Erythroblast (primary cell): ENCODE measurements around the gene AP1M2.

ENCODE experiments used
- GATA1 ChIP-seq: IDR thresholded peaks from 2 replicates; pipeline ENCODE4 v1.6.1; 2011; ENCODE audit warnings: low read depth, mild to moderate bottlenecking, control low read depth, low read length, moderate library complexity
- POLR2A ChIP-seq: IDR thresholded peaks from 2 replicates; pipeline ENCODE4 v1.6.1; 2011; ENCODE audit warnings: mild to moderate bottlenecking, low read length

DNA sequence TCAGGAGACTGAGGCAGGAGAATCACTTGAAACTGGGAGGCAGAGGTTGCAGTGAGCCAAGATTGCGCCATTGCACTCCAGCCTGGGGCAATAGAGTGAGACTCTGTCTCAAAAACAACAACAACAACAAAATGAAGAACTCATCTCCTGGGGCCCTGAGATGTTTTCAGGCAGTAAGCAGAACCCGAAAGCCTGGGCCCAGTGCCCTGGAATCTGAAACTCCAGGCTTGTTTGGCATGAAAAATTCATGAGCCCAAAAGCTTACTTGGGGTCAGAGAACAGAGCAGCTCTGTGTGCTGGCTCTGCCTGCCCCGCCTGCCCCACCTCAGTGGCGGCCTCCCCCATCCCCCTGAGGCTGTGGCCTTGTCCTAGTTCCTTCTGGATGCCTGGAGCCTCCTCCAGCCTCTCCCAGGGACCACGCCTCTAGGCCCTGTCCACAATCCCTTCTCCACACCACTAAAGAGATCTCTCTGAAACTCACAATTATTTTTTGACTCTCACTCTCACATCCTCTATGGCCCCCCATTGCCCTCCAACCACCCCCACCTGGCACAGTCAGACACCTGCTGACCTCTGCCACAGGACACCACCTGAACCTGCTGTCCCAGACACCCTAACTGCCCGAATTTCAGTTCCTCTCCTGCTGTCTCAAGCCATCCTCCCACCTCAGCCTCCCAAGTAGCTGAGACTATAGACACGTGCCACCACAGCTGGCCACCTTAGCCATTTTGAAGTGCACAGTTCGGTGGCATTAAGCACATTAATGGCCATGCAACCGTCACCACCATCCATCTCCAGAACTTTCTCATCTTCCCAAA lies 6.9 kb upstream of the AP1M2 start:
- TF ChIP-seq POLR2A (no peak), GATA1 (no peak)
